GM19395 (cell line): Measurements from ENCODE around the gene DHRS4.
"Not testable (repeated sequence)": the region's sequence is repeated elsewhere in the genome, so short reads cannot be mapped to it uniquely, and the experiment has no call there.

Experiments used
- ATAC-seq: cut with Tn5 transposase; IDR thresholded peaks from one replicate; pipeline ENCODE4 v1.9.1; 2021; ENCODE audit warnings: mild to moderate bottlenecking, moderate library complexity; ENCODE audit not compliant: unreplicated experiment

The DHRS4 gene

DNA sequence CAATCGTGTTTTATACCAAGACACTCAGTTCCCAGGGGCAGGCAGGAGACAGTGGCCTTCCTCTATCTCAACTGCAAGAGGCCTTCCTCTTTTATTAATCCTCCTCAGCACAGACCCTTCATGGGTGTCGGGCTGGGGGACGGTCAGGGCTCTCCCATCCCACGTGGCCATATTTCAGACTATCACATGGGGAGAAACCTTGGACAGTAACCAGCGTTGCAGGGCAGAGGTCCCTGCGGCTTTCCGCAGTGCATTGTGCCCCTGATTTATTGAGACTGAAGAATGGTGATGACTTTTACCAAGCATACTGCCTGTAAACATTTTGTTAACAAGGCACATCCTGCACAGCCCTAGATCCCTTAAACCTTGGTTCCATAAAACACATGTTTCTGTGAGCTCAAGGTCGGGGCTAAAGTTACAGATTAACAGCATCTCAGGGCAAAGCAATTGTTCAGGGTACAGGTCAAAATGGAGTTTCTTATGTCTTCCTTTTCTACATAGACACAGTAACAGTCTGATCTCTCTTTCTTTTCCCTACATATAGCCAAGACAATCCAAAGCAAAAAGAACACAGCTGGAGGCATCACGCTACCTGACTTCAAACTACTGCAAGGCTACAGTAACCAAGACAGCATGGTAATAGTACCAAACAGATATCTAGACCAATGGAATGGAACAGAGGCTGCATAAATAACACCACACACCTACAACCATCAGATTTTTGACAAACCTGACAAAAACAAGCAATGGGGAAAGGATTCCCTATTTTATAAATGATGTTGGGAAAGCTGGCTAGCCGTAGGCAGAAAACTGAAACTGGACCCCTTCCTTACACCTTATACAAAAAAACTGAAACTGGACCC lies 28.6 kb downstream of the DHRS4 start:
- not testable (repeated sequence) for ATAC-seq

- ATAC-seq = no peak
Measured at GRCh38 chr14:23984891-23985602, 31.5 kb downstream of the DHRS4 start.

GRCh38 chr14:23988223-23988606 lies 34.6 kb downstream of the DHRS4 start:
- ATAC-seq = peak; percentile 7

DNA sequence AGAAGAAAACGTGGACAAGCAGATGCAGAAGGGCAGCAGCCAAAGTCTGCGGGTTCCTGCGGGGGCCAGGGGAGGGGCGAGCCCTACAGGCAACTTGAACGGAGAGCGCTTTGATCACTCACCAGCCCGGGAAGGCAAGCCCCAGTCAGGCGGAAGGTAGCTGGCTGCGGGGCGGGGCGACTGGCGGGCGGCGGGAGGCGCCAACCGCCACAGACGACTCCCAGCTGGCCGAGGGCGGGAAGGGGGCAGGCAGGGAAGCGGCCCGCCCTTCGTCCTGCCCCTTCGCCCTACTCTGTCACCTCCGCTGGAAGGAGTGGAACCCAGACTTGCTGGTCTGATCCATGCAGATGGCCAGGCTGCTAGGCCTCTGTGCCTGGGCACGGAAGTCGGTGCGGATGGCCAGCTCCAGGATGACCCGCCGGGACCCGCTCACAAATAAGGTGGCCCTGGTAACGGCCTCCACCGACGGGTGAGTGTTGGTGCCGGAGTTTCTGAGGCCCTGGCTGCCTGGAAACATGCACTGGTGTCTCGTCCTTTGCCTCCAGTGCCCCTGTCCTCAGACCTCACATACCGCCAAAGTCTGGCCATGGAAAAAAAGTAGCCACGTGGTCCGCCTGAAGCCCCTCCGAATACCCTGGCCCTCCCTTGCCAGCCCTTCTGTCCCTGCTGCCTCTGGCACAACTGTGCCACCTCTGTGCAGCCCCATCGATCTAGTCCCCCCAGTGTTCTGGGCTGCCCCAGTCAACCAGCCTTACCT lies 35.2 kb downstream of the DHRS4 start, which contains the start of gene DHRS4L2:
DHRS4L2 (plus strand) TSS at position 323 of the 757 bp plus-strand sequence; CDS start at position 342, 19 bp downstream.
- ATAC-seq = peak; percentile 93

GRCh38 chr14:23989734-23990445 lies 36.3 kb downstream of the DHRS4 start:
- peak; percentile 43 for ATAC-seq

DNA sequence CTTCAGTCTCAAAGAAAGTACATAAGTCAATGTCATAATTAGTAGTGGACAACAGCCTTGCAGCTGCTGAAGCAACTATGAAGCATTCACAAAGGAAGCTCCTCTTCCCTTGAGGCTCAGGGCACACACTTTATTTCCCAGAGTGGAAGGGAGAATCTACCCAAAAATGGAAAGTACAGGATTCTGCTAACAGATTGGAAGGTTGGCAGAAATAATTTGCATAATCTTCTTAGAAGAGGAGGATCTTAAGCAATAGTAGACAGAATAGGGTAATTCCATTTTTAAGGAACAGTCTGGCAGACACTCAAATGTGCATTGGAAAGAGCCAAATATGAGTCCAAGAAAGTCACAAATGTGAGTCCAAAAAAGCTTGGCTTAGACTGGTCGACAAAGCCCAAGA lies 37.4 kb downstream of the DHRS4 start:
- not testable (repeated sequence) for ATAC-seq

DNA sequence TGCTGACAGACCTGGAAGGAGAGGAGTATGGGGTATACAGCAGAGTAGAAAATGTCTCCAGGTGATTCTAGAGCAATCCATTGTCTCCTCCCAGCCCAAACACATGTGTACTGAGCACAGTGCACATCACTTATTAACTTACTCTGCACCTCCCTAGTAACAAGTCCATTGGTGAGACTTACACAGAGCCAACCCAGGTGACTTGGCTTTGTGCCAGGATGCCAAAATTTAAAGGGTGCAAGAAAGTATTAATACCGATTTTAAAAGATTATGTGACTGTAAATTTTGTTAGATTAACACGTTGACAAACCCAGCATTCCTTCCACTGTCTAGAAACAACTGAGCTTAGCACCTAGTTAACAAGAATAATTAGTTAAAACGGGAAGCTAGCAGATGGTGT lies 39.5 kb downstream of the DHRS4 start:
- ATAC-seq = not testable (repeated sequence)

- not testable (repeated sequence) for ATAC-seq
Measured at GRCh38 chr14:23996009-23996408, 42.4 kb downstream of the DHRS4 start.

DNA sequence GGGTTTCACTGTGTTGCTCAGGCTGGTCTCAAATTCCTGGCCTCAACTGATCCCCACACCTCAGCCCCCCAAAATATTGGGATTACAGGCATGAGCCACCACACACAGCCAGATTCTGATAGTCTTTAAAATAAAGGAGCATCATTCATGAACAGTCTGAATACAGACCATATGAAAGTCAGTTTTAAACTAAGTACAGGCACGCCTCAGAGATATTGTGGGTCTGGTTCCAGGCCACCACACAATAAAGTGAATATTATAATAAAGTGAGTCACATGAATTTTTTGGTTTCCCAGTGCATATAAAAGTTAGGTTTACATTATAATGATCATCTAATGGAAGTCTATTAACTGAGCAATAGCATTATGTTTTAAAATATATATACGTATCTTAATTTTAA lies 43.3 kb downstream of the DHRS4 start:
- ATAC-seq = not testable (repeated sequence)

GRCh38 chr14:23999640-24000039 lies 46.1 kb downstream of the DHRS4 start:
- not testable (repeated sequence) for ATAC-seq

GRCh38 chr14:24001078-24001477 lies 47.5 kb downstream of the DHRS4 start:
- ATAC-seq = not testable (repeated sequence)

DNA sequence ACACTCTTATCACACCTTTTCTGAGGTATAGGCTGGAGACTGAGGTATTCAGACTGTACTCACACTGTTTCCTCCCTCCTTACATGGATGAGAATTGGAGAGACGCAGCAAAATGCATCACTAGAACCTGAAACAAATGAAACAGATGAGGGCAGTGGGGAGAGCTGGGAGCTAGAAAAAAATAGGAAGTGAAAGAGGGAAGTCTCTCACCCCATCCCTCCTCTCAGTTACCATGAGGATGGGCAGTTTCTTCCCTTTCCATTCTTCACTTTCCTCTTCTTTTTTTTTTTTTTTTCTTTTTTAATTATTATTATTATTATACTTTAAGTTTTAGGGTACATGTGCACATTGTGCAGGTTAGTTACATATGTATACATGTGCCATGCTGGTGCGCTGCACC lies 48.1 kb downstream of the DHRS4 start:
- ATAC-seq = not testable (repeated sequence)

- peak; percentile 35 for ATAC-seq
Measured at GRCh38 chr14:24006471-24006816, 52.9 kb downstream of the DHRS4 start.

DNA sequence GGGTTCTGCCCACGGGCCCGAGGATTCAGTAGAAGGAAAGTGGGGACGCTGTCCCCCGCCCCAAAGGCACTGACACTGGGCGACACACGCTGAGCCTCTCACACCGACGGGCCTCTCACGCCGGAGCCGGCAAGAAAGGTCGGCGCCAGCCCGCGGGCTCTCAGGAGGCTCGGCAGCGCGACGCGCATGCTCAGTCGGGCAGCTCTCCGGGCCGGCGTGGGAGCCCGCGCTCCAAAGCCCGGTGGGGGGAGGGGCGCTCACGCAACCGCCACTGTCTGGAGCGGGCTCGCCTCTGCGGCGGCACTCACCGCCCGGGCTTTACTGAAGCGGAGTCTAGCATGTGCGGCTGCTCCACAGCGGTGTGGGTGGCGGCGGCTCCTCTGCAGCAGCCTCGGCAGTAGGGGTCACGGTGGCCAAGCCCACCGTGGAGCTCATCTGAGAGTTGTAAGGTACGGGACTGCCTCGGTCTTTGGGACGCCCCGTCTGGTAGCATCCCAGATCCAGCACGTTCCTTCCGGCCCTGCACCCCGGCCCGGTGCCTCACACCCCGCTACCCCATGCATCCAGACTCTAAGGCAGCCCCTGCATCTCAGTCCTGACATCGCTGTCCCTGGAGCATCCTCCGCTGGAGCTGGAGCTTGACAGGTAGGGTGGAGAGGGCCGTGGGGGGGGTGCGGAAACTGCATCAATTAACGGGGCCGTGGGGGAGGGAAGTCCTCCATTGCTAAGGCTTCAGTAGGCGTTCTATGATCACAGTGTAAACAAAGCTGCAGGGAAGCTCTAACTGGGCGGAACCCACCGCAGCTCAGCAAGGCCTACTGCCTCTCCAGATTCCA lies 53.5 kb downstream of the DHRS4 start:
- peak; percentile 80 for ATAC-seq

- no peak for ATAC-seq
Measured at GRCh38 chr14:24011051-24011450, 57.5 kb downstream of the DHRS4 start.

- ATAC-seq = not testable (repeated sequence)
Measured at GRCh38 chr14:24012726-24013273, 59.2 kb downstream of the DHRS4 start.

GRCh38 chr14:24013654-24014514 lies 60.3 kb downstream of the DHRS4 start:
- ATAC-seq = no peak

DNA sequence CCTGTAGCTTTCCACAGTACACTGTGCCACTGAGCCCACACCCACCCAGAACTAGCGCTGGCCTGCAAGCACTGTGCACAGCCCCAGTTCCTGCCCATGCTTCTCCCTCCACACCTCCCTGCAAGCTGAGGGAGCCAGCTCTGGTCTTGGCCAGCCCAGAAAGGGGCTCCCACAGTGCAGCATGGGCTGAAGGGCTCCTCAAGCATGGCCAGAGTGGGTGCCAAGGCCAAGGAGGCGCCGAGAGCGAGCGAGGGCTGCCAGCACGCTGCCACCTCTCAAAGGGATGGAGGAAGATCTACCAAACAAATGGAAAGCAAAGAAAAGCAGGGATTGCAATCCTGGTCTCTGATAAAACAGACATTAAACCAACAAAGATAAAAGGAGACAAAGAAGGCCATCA lies 62.2 kb downstream of the DHRS4 start:
- ATAC-seq = not testable (repeated sequence)
